ENCODE measurements around the gene SCRN1. TPM values are rescaled to one million over a fixed set of nuclear protein-coding genes. Genes with fewer than 3 reads are reported as not detected.
"Not testable (repeated sequence)": the region's sequence is repeated elsewhere in the genome, so short reads cannot be mapped to it uniquely, and the experiment has no call there.

Gene SCRN1
- total RNA-seq, 2 experiments from 2014 or later, result 3.5 to 4.9 TPM

- no peak for DNase-seq
- CTCF ChIA-PET, result no interaction called here
- Mint-ChIP-seq H3K36me3 (no peaks in the 10 kb centered on the region), H3K9me3 (ENCODE audit: low read depth) (no peaks in the 10 kb centered on the region), H3K4me3 (no peak overlapping the region), H3K27me3 (peaks cover 19% of the 10 kb centered on the region), H3K27ac (no peak overlapping the region), H3K4me1 (no peaks in the 10 kb centered on the region)
- no peak for ATAC-seq
Observed at GRCh38 chr7:29896685-29897411, 92.8 kb downstream of the SCRN1 start.

GRCh38 chr7:29895559-29895958 lies 94.0 kb downstream of the SCRN1 start:
- H3K36me3 Mint-ChIP-seq, result no peaks in the 10 kb centered on the region
- ATAC-seq, result no peak
- DNase-seq, result no peak
- H3K27me3 Mint-ChIP-seq, result peaks cover 19% of the 10 kb centered on the region
- no peak overlapping the region for H3K4me3 Mint-ChIP-seq
- CTCF ChIA-PET, result no interaction called here
- no peaks in the 10 kb centered on the region for H3K4me1 Mint-ChIP-seq
- H3K27ac Mint-ChIP-seq, result no peak overlapping the region
- H3K9me3 Mint-ChIP-seq (ENCODE audit: low read depth), result no peaks in the 10 kb centered on the region

GRCh38 chr7:29894256-29894655 lies 95.3 kb downstream of the SCRN1 start:
- CTCF ChIA-PET, result no interaction called here
- no peaks in the 10 kb centered on the region for H3K36me3 Mint-ChIP-seq
- H3K27me3 Mint-ChIP-seq, result peaks cover 19% of the 10 kb centered on the region
- no peak overlapping the region for H3K27ac Mint-ChIP-seq
- H3K4me3 Mint-ChIP-seq, result no peak overlapping the region
- H3K9me3 Mint-ChIP-seq (ENCODE audit: low read depth), result no peaks in the 10 kb centered on the region
- H3K4me1 Mint-ChIP-seq, result no peaks in the 10 kb centered on the region
- ATAC-seq, result no peak
- no peak for DNase-seq

- no peaks in the 10 kb centered on the region for H3K4me1 Mint-ChIP-seq
- H3K9me3 Mint-ChIP-seq (ENCODE audit: low read depth), result no peaks in the 10 kb centered on the region
- no peak overlapping the region for H3K27ac Mint-ChIP-seq
- CTCF ChIA-PET, result no interaction called here
- no peak overlapping the region for H3K4me3 Mint-ChIP-seq
- ATAC-seq, result no peak
- peaks cover 18% of the 10 kb centered on the region for H3K27me3 Mint-ChIP-seq
- no peak for DNase-seq
- H3K36me3 Mint-ChIP-seq, result no peaks in the 10 kb centered on the region
Observed at GRCh38 chr7:29893351-29893965, 96.1 kb downstream of the SCRN1 start.

GRCh38 chr7:29892231-29892630 lies 97.4 kb downstream of the SCRN1 start:
- ATAC-seq (no peak), DNase-seq (no peak)
- CTCF ChIA-PET, result no interaction called here

GRCh38 chr7:29891766-29892165 lies 97.8 kb downstream of the SCRN1 start:
- ATAC-seq (no peak), DNase-seq (no peak)
- Mint-ChIP-seq H3K27ac (no peak overlapping the region), H3K27me3 (peaks cover 6% of the 10 kb centered on the region), H3K4me1 (no peaks in the 10 kb centered on the region), H3K36me3 (no peaks in the 10 kb centered on the region), H3K4me3 (no peak overlapping the region), H3K9me3 (ENCODE audit: low read depth) (no peaks in the 10 kb centered on the region)
- CTCF ChIA-PET, result no interaction called here

More at GRCh38 chr7:29892231-29892630, 97.4 kb downstream of the SCRN1 start:
- Mint-ChIP-seq H3K9me3 (ENCODE audit: low read depth) (no peaks in the 10 kb centered on the region), H3K4me1 (no peaks in the 10 kb centered on the region), H3K4me3 (no peak overlapping the region), H3K27me3 (peaks cover 10% of the 10 kb centered on the region), H3K36me3 (no peaks in the 10 kb centered on the region), H3K27ac (no peak overlapping the region)

- H3K27me3 Mint-ChIP-seq; H3K36me3 Mint-ChIP-seq; H3K4me3 Mint-ChIP-seq; DNase-seq; CTCF ChIA-PET; H3K4me1 Mint-ChIP-seq; H3K27ac Mint-ChIP-seq; H3K9me3 Mint-ChIP-seq (ENCODE audit: low read depth); ATAC-seq: not testable (repeated sequence)
Observed at GRCh38 chr7:29890786-29891185, 98.8 kb downstream of the SCRN1 start.

GRCh38 chr7:29890251-29890650 lies 99.3 kb downstream of the SCRN1 start:
- Mint-ChIP-seq H3K9me3 (ENCODE audit: low read depth) (no peaks in the 10 kb centered on the region), H3K4me3 (no peak overlapping the region), H3K4me1 (no peaks in the 10 kb centered on the region), H3K27ac (no peak overlapping the region), H3K27me3 (peaks cover 5% of the 10 kb centered on the region), H3K36me3 (no peaks in the 10 kb centered on the region)
- CTCF ChIA-PET, result no interaction called here
- ATAC-seq (no peak), DNase-seq (no peak)

GRCh38 chr7:29889288-29889687 lies 100.3 kb downstream of the SCRN1 start:
- Mint-ChIP-seq H3K27me3 (peaks cover 14% of the 10 kb centered on the region), H3K9me3 (ENCODE audit: low read depth) (no peaks in the 10 kb centered on the region), H3K4me1 (no peaks in the 10 kb centered on the region), H3K4me3 (no peak overlapping the region), H3K27ac (no peak overlapping the region), H3K36me3 (no peaks in the 10 kb centered on the region)
- no peak for ATAC-seq
- CTCF ChIA-PET, result no interaction called here
- DNase-seq, result no peak

- Mint-ChIP-seq H3K4me3 (no peak overlapping the region), H3K4me1 (no peaks in the 10 kb centered on the region), H3K36me3 (no peaks in the 10 kb centered on the region), H3K27me3 (peaks cover 18% of the 10 kb centered on the region), H3K9me3 (ENCODE audit: low read depth) (no peaks in the 10 kb centered on the region), H3K27ac (no peak overlapping the region)
- DNase-seq (no peak), ATAC-seq (no peak)
- CTCF ChIA-PET, result no interaction called here
Observed at GRCh38 chr7:29888006-29888405, 101.6 kb downstream of the SCRN1 start.

GRCh38 chr7:29886827-29887226 lies 102.8 kb downstream of the SCRN1 start:
- Mint-ChIP-seq H3K4me1 (no peaks in the 10 kb centered on the region), H3K27me3 (peaks cover 25% of the 10 kb centered on the region), H3K36me3 (no peaks in the 10 kb centered on the region), H3K27ac (no peak overlapping the region), H3K4me3 (no peak overlapping the region), H3K9me3 (ENCODE audit: low read depth) (no peaks in the 10 kb centered on the region)
- ATAC-seq (no peak), DNase-seq (no peak)
- CTCF ChIA-PET, result no interaction called here

GRCh38 chr7:29885626-29886025 lies 104.0 kb downstream of the SCRN1 start:
- no peak overlapping the region for H3K27ac Mint-ChIP-seq
- H3K4me3 Mint-ChIP-seq, result no peak overlapping the region
- CTCF ChIA-PET, result no interaction called here
- H3K36me3 Mint-ChIP-seq, result no peaks in the 10 kb centered on the region
- H3K27me3 Mint-ChIP-seq, result peaks cover 27% of the 10 kb centered on the region
- DNase-seq (no peak), ATAC-seq (no peak)
- no peaks in the 10 kb centered on the region for H3K4me1 Mint-ChIP-seq
- no peaks in the 10 kb centered on the region for H3K9me3 Mint-ChIP-seq (ENCODE audit: low read depth)

GRCh38 chr7:29884399-29885272 lies 105.0 kb downstream of the SCRN1 start:
- Mint-ChIP-seq H3K9me3 (ENCODE audit: low read depth) (no peaks in the 10 kb centered on the region), H3K27ac (no peak overlapping the region), H3K4me3 (no peak overlapping the region), H3K27me3 (peaks cover 27% of the 10 kb centered on the region), H3K36me3 (no peaks in the 10 kb centered on the region), H3K4me1 (no peaks in the 10 kb centered on the region)
- DNase-seq (no peak), ATAC-seq (no peak)
- CTCF ChIA-PET, result no interaction called here
